ENCODE results near the gene DBN1. TPM values are rescaled to one million over a fixed set of nuclear protein-coding genes. Genes with fewer than 3 reads are reported as not detected.
A peak's percentile ranks its signal among the peaks of the same experiment; 100 is the strongest.

Gene DBN1
- total and polyA plus RNA-seq, 2 donors (not counting 1 experiment from before 2014, with no cell fraction given): 96.4 to 138 TPM

- Histone ChIP-seq H3K4me3 (replicated peaks in 1 of 4; ENCODE audit: control extremely low read depth in 1 of 4, insufficient read depth in 1 of 4, low read depth in 3 of 4, low read length in 4 of 4) (peak overlapping the region; percentile 75 to 84 (median 82)), H3K9ac (ENCODE audit: insufficient read depth, low read length) (no peak overlapping the region)
Observed at GRCh38 chr5:177470759-177471536, 2.5 kb downstream of the DBN1 start.

GRCh38 chr5:177469750-177470525 is 3.5 kb downstream of the DBN1 start:
- TF ChIP-seq, protein P1, sequence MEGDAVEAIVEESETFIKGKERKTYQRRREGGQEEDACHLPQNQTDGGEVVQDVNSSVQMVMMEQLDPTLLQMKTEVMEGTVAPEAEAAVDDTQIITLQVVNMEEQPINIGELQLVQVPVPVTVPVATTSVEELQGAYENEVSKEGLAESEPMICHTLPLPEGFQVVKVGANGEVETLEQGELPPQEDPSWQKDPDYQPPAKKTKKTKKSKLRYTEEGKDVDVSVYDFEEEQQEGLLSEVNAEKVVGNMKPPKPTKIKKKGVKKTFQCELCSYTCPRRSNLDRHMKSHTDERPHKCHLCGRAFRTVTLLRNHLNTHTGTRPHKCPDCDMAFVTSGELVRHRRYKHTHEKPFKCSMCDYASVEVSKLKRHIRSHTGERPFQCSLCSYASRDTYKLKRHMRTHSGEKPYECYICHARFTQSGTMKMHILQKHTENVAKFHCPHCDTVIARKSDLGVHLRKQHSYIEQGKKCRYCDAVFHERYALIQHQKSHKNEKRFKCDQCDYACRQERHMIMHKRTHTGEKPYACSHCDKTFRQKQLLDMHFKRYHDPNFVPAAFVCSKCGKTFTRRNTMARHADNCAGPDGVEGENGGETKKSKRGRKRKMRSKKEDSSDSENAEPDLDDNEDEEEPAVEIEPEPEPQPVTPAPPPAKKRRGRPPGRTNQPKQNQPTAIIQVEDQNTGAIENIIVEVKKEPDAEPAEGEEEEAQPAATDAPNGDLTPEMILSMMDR (conservative IDR thresholded peaks at IDR 0.05 in 1 of 2, IDR thresholded peaks at IDR 0.05 in 1 of 2; ENCODE audit: low read depth in 1 of 2, low read length in 2 of 2): no peak
- no peak for TF ChIP-seq EZH2 (IDR thresholded peaks at IDR 0.05; ENCODE audit: low read length, missing control alignments)
- H3K4me3 ChIP-seq (replicated peaks in 1 of 4; ENCODE audit: control extremely low read depth in 1 of 4, insufficient read depth in 1 of 4, low read depth in 3 of 4, low read length in 4 of 4): no peak overlapping the region
- H2AFZ ChIP-seq (ENCODE audit: low read length): no peak overlapping the region
- peaks cover 38% of the 10 kb centered on the region for H3K36me3 ChIP-seq (ENCODE audit: control insufficient read depth, insufficient read depth, low read length)
- H3K9ac ChIP-seq (ENCODE audit: insufficient read depth, low read length): no peak overlapping the region
- no peak for DNase-seq (ENCODE audit: low read depth in 2 of 2)
- peaks cover 33% of the 10 kb centered on the region for H3K4me1 ChIP-seq (ENCODE audit: control insufficient read depth, extremely low read depth, insufficient read depth, low read length)
- no peaks in the 10 kb centered on the region for H3K9me3 ChIP-seq (ENCODE audit: control insufficient read depth, insufficient read depth, low read depth, low read length)
- no peaks in the 10 kb centered on the region for H4K20me1 ChIP-seq (ENCODE audit: control insufficient read depth, extremely low read depth, insufficient read depth, low read length)
- H3K79me2 ChIP-seq (ENCODE audit: control insufficient read depth, insufficient read depth, low read length): peaks cover 42% of the 10 kb centered on the region
- peak overlapping the region; percentile 82 for H3K27ac ChIP-seq (ENCODE audit: insufficient read depth, low read length)
- peak overlapping the region; percentile 3 for H3K4me2 ChIP-seq (ENCODE audit: extremely low read depth, insufficient read depth, low read length)
- H3K27me3 ChIP-seq (ENCODE audit: control insufficient read depth, insufficient read depth, low read length): no peaks in the 10 kb centered on the region

More at GRCh38 chr5:177470759-177471536, 2.5 kb downstream of the DBN1 start:
- TF ChIP-seq EZH2 (IDR thresholded peaks at IDR 0.05; ENCODE audit: low read length, missing control alignments): no peak
- TF ChIP-seq, protein P1 (conservative IDR thresholded peaks at IDR 0.05 in 1 of 2, IDR thresholded peaks at IDR 0.05 in 1 of 2; ENCODE audit: low read depth in 1 of 2, low read length in 2 of 2): no peak
- H3K27me3 ChIP-seq (ENCODE audit: control insufficient read depth, insufficient read depth, low read length): no peaks in the 10 kb centered on the region
- H3K36me3 ChIP-seq (ENCODE audit: control insufficient read depth, insufficient read depth, low read length): peaks cover 32% of the 10 kb centered on the region
- peak in 1 of 2 donors; percentile 75 for DNase-seq (ENCODE audit: low read depth in 2 of 2)
- peak overlapping the region; percentile 82 for H3K27ac ChIP-seq (ENCODE audit: insufficient read depth, low read length)
- no peak overlapping the region for H2AFZ ChIP-seq (ENCODE audit: low read length)
- H3K4me1 ChIP-seq (ENCODE audit: control insufficient read depth, extremely low read depth, insufficient read depth, low read length): peaks cover 39% of the 10 kb centered on the region
- peak overlapping the region; percentile 97 for H3K4me2 ChIP-seq (ENCODE audit: extremely low read depth, insufficient read depth, low read length)
- no peaks in the 10 kb centered on the region for H3K9me3 ChIP-seq (ENCODE audit: control insufficient read depth, insufficient read depth, low read depth, low read length)
- peaks cover 42% of the 10 kb centered on the region for H3K79me2 ChIP-seq (ENCODE audit: control insufficient read depth, insufficient read depth, low read length)
- H4K20me1 ChIP-seq (ENCODE audit: control insufficient read depth, extremely low read depth, insufficient read depth, low read length): no peaks in the 10 kb centered on the region

Data from fibroblast of lung (primary cell).